Type B pancreatic cell (in vitro differentiated cells): ENCODE measurements around the gene MERTK. TPM values are rescaled to one million over a fixed set of nuclear protein-coding genes. Genes with fewer than 3 reads are reported as not detected.

Source experiments
- DNase-seq: peaks from one replicate; pipeline ENCODE4 v3.0.0; 2021; ENCODE audit warnings: mixed read lengths; ENCODE audit not compliant: unreplicated experiment; ENCODE audit errors: extremely low spot score
- H3K27ac Mint-ChIP-seq: 2 replicates; pipeline ENCODE4 v1.8.0; 2021; ENCODE audit warnings: mild to moderate bottlenecking, mixed read lengths
- H3K27me3 Mint-ChIP-seq: 2 replicates; pipeline ENCODE4 v1.8.0; 2021; ENCODE audit warnings: mixed read lengths
- H3K36me3 Mint-ChIP-seq: 2 replicates; pipeline ENCODE4 v1.8.0; 2021; ENCODE audit warnings: mixed read lengths
- H3K4me1 Mint-ChIP-seq: one replicate; pipeline ENCODE4 v1.8.0; 2021; ENCODE audit warnings: mixed read lengths; ENCODE audit not compliant: unreplicated experiment
- H3K4me3 Mint-ChIP-seq: 2 replicates; pipeline ENCODE4 v1.8.0; 2021; ENCODE audit warnings: mild to moderate bottlenecking, mixed read lengths
- H3K9me3 Mint-ChIP-seq: 2 replicates; pipeline ENCODE4 v1.8.0; 2021; ENCODE audit warnings: mixed read lengths
- CTCF ChIP-seq: fragments of 200-600 bp; sonication (generic); conservative IDR thresholded peaks from 2 replicates; pipeline ENCODE4 v1.5.0; 2021; ENCODE audit warnings: antibody characterized with exemption, mild to moderate bottlenecking
- total RNA-seq: library from RNA; stranded (reverse); gene quantifications from 2 replicates; pipeline ENCODE4 v1.2.1, GENCODE V29; 2021; ENCODE audit warnings: low replicate concordance

Gene MERTK
- total RNA-seq, 1 donor from 2014 or later = 25.7 TPM

- H3K27ac Mint-ChIP-seq = no peak overlapping the region
These were observed 66.7 kb downstream of the MERTK start for GRCh38 chr2:111965062-111965461.

DNA sequence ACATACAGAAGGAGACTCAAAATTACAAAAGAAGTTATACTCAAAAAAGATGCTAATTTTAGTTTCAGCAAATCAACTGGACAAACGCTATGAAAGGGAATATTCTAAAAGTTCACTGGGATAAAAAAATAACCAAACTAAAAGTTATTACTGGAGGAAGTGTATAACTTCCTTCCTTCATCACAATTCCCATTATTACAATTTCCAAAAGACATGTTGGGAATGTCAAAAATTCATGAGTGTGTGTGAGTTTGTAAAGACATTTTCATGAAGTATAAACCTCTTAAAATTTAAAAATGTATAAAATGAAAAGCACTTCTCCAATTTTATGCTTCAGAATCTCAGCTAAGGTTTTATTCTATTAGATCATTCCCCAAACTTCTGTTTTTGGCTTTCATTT lies 67.8 kb downstream of the MERTK start:
- Mint-ChIP-seq H3K4me3 (no peak overlapping the region), H3K4me1 (peaks cover 18% of the 10 kb centered on the region), H3K36me3 (peaks cover 33% of the 10 kb centered on the region), H3K27me3 (no peaks in the 10 kb centered on the region), H3K27ac (no peak overlapping the region), H3K9me3 (no peaks in the 10 kb centered on the region)
- no peak for DNase-seq
- no peak for TF ChIP-seq CTCF

More at GRCh38 chr2:111965062-111965461, 66.7 kb downstream of the MERTK start:
- no peak for TF ChIP-seq CTCF
- Mint-ChIP-seq H3K36me3 (peaks cover 36% of the 10 kb centered on the region), H3K4me3 (no peak overlapping the region), H3K9me3 (no peaks in the 10 kb centered on the region), H3K27me3 (no peaks in the 10 kb centered on the region), H3K4me1 (peaks cover 22% of the 10 kb centered on the region)
- no peak for DNase-seq

GRCh38 chr2:111967018-111967417 lies 68.6 kb downstream of the MERTK start:
- peak overlapping the region; percentile 44 for H3K4me3 Mint-ChIP-seq
- H3K27me3 Mint-ChIP-seq = no peaks in the 10 kb centered on the region
- peaks cover 38% of the 10 kb centered on the region for H3K36me3 Mint-ChIP-seq
- no peak for TF ChIP-seq CTCF
- DNase-seq = no peak
- H3K27ac Mint-ChIP-seq = peak overlapping the region; percentile 71
- no peaks in the 10 kb centered on the region for H3K9me3 Mint-ChIP-seq
- peaks cover 18% of the 10 kb centered on the region for H3K4me1 Mint-ChIP-seq

- H3K27me3 Mint-ChIP-seq = no peaks in the 10 kb centered on the region
- no peak for DNase-seq
- no peaks in the 10 kb centered on the region for H3K9me3 Mint-ChIP-seq
- no peak for TF ChIP-seq CTCF
- no peak overlapping the region for H3K4me3 Mint-ChIP-seq
- no peak overlapping the region for H3K27ac Mint-ChIP-seq
- peaks cover 50% of the 10 kb centered on the region for H3K36me3 Mint-ChIP-seq
- H3K4me1 Mint-ChIP-seq = peaks cover 15% of the 10 kb centered on the region
These were observed 72.0 kb downstream of the MERTK start for GRCh38 chr2:111970453-111970852.

DNA sequence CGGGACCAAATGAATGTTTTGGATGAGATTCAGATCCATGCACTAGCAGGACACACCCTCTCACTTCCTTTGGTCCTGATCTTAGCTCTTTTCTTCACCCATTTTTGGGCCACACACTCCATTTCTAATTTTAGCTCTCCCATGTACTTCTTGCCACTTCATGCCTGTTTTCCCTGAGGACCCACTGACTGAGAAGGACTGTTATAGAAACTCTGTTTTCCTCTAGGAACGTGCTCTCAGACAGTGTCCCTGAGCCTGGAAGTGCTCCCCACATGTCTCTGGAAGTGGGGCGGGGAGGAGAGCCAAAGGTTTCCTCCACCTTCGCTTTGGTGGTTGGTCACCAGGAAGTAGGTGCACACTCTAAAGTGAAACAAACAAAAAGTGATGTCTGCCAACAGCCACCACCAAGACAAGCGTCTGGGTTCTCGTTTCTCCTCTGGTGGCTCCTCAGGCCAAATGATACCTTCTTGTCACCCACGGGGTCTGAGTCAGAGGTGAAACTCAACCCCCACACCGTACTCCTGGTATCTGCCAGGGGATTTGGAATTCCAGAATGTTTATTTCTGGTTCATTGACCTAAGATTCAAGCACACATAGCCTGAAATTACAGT lies 74.7 kb downstream of the MERTK start:
- DNase-seq = no peak
- peaks cover 18% of the 10 kb centered on the region for H3K4me1 Mint-ChIP-seq
- peaks cover 60% of the 10 kb centered on the region for H3K36me3 Mint-ChIP-seq
- no peak for TF ChIP-seq CTCF
- peaks cover 5% of the 10 kb centered on the region for H3K9me3 Mint-ChIP-seq
- H3K27me3 Mint-ChIP-seq = no peaks in the 10 kb centered on the region
- no peak overlapping the region for H3K27ac Mint-ChIP-seq
- H3K4me3 Mint-ChIP-seq = no peak overlapping the region
